WERI-Rb-1 (cell line): ENCODE results near the gene EFR3B.

Source experiments
- DNase-seq: peaks from one replicate; pipeline ENCODE4 v3.0.0-alpha.2; 2020
- H3K27ac ChIP-seq: fragments of 250-450 bp; sonication (Bioruptor Pico); 2 replicates; pipeline ENCODE4 v1.5.1; 2020; ENCODE audit warnings: mild to moderate bottlenecking, moderate library complexity
- H3K27me3 ChIP-seq: fragments of 250-450 bp; sonication (Bioruptor Pico); 2 replicates; pipeline ENCODE4 v1.5.1; 2021; ENCODE audit warnings: mild to moderate bottlenecking, low read depth, moderate library complexity; ENCODE audit not compliant: insufficient read depth, severe bottlenecking
- H3K36me3 ChIP-seq: fragments of 250-450 bp; sonication (Bioruptor Pico); 2 replicates; pipeline ENCODE4 v1.5.1; 2020; ENCODE audit warnings: mild to moderate bottlenecking, moderate library complexity
- H3K4me3 ChIP-seq: 2 replicates; pipeline ENCODE4 v1.5.1; 2011; ENCODE audit warnings: low read depth, mild to moderate bottlenecking, control low read depth, low read length
- H3K9me3 ChIP-seq: fragments of 250-450 bp; sonication (Bioruptor Pico); 2 replicates; pipeline ENCODE4 v1.5.1; 2021; ENCODE audit warnings: mild to moderate bottlenecking, moderate library complexity; ENCODE audit not compliant: severe bottlenecking
- CTCF ChIP-seq: IDR thresholded peaks from 2 replicates; pipeline ENCODE4 v1.5.1; 2011; ENCODE audit warnings: low read depth, mild to moderate bottlenecking, control low read depth, inconsistent platforms, low read length

Gene EFR3B

GRCh38 chr2:25074826-25075225 is 33.0 kb downstream of the EFR3B start:
- no peak for TF ChIP-seq CTCF
- no peaks in the 10 kb centered on the region for H3K36me3 ChIP-seq
- no peaks in the 10 kb centered on the region for H3K9me3 ChIP-seq
- no peak overlapping the region for H3K4me3 ChIP-seq
- H3K27ac ChIP-seq, result no peak overlapping the region
- no peak for DNase-seq
- no peaks in the 10 kb centered on the region for H3K27me3 ChIP-seq

GRCh38 chr2:25076749-25077148 is 34.9 kb downstream of the EFR3B start:
- Histone ChIP-seq H3K27me3 (no peaks in the 10 kb centered on the region), H3K4me3 (no peak overlapping the region), H3K9me3 (no peaks in the 10 kb centered on the region), H3K36me3 (no peaks in the 10 kb centered on the region), H3K27ac (no peak overlapping the region)
- no peak for TF ChIP-seq CTCF
- DNase-seq, result peak; percentile 74

GRCh38 chr2:25077789-25078169 is 35.9 kb downstream of the EFR3B start:
- Histone ChIP-seq H3K27me3 (no peaks in the 10 kb centered on the region), H3K4me3 (no peak overlapping the region), H3K27ac (no peak overlapping the region), H3K36me3 (no peaks in the 10 kb centered on the region), H3K9me3 (no peaks in the 10 kb centered on the region)
- DNase-seq, result no peak
- TF ChIP-seq CTCF, result no peak

- Histone ChIP-seq H3K36me3 (no peaks in the 10 kb centered on the region), H3K4me3 (no peak overlapping the region), H3K9me3 (no peaks in the 10 kb centered on the region), H3K27ac (no peak overlapping the region), H3K27me3 (no peaks in the 10 kb centered on the region)
- TF ChIP-seq CTCF, result no peak
- DNase-seq, result no peak
These were observed 36.5 kb downstream of the EFR3B start for GRCh38 chr2:25078170-25079049.

GRCh38 chr2:25079050-25079635 is 37.3 kb downstream of the EFR3B start:
- Histone ChIP-seq H3K4me3 (no peak overlapping the region), H3K27ac (no peak overlapping the region), H3K27me3 (no peaks in the 10 kb centered on the region), H3K9me3 (no peaks in the 10 kb centered on the region), H3K36me3 (no peaks in the 10 kb centered on the region)
- no peak for TF ChIP-seq CTCF
- no peak for DNase-seq
